Kidney capillary endothelial cell (primary cell): ENCODE data around the gene TBC1D2B.
"Not testable (repeated sequence)": the region's sequence is repeated elsewhere in the genome, so short reads cannot be mapped to it uniquely, and the experiment has no call there.

Experiments used
- DNase-seq: peaks from one replicate; pipeline ENCODE4 v3.0.0-alpha.2; 2018; ENCODE audit warnings: low spot score

The TBC1D2B gene

GRCh38 chr15:77986891-77987764, 90.4 kb downstream of the TBC1D2B start:
- DNase-seq = no peak

- DNase-seq = no peak
Observed at GRCh38 chr15:77985931-77986480, 91.5 kb downstream of the TBC1D2B start.

- DNase-seq = no peak
Observed at GRCh38 chr15:77985031-77985930, 92.2 kb downstream of the TBC1D2B start.

- DNase-seq = no peak
Observed at GRCh38 chr15:77984446-77984861, 93.1 kb downstream of the TBC1D2B start.

- no peak for DNase-seq
Observed at GRCh38 chr15:77983708-77984445, 93.6 kb downstream of the TBC1D2B start.

- no peak for DNase-seq
Observed at GRCh38 chr15:77983091-77983707, 94.3 kb downstream of the TBC1D2B start.

- no peak for DNase-seq
Observed at GRCh38 chr15:77982127-77982490, 95.4 kb downstream of the TBC1D2B start.

GRCh38 chr15:77981281-77982126, 96.0 kb downstream of the TBC1D2B start:
- DNase-seq = no peak

- DNase-seq = not testable (repeated sequence)
Observed at GRCh38 chr15:77980674-77981073, 96.8 kb downstream of the TBC1D2B start.

- no peak for DNase-seq
Observed at GRCh38 chr15:77980098-77980497, 97.4 kb downstream of the TBC1D2B start.

GRCh38 chr15:77979157-77979556, 98.4 kb downstream of the TBC1D2B start:
- peak; percentile 72 for DNase-seq

- DNase-seq = not testable (repeated sequence)
Observed at GRCh38 chr15:77978759-77979145, 98.8 kb downstream of the TBC1D2B start.

- DNase-seq = not testable (repeated sequence)
Observed at GRCh38 chr15:77977903-77978758, 99.4 kb downstream of the TBC1D2B start.

- DNase-seq = not testable (repeated sequence)
Observed at GRCh38 chr15:77976760-77977525, 100.6 kb downstream of the TBC1D2B start.

- not testable (repeated sequence) for DNase-seq
Observed at GRCh38 chr15:77976095-77976450, 101.4 kb downstream of the TBC1D2B start.

GRCh38 chr15:77975332-77976094, 102.0 kb downstream of the TBC1D2B start:
- no peak for DNase-seq

GRCh38 chr15:77974416-77975331, 102.8 kb downstream of the TBC1D2B start:
- DNase-seq = no peak
